Measurements from ENCODE around the gene LRBA.

The LRBA gene

GRCh38 chr4:150581641-150582051 is 433.4 kb downstream of the LRBA start:
- no peaks in the 10 kb centered on the region for H3K27me3 Mint-ChIP-seq (ENCODE audit: low read depth)
- no peaks in the 10 kb centered on the region for H3K4me1 Mint-ChIP-seq (ENCODE audit: low read depth)
- H3K4me3 Mint-ChIP-seq, result no peak overlapping the region
- H3K9me3 Mint-ChIP-seq, result no peaks in the 10 kb centered on the region
- no peak overlapping the region for H3K27ac Mint-ChIP-seq
- no peak for DNase-seq (ENCODE audit: low spot score)
- H3K36me3 Mint-ChIP-seq (ENCODE audit: low read depth), result peaks cover 23% of the 10 kb centered on the region

- Mint-ChIP-seq H3K36me3 (ENCODE audit: low read depth) (peaks cover 23% of the 10 kb centered on the region), H3K4me1 (ENCODE audit: low read depth) (no peaks in the 10 kb centered on the region), H3K27ac (no peak overlapping the region), H3K9me3 (no peaks in the 10 kb centered on the region), H3K4me3 (no peak overlapping the region), H3K27me3 (ENCODE audit: low read depth) (no peaks in the 10 kb centered on the region)
- DNase-seq (ENCODE audit: low spot score), result no peak
Observed at GRCh38 chr4:150581056-150581605, 434.0 kb downstream of the LRBA start.

GRCh38 chr4:150580306-150580705 is 434.8 kb downstream of the LRBA start:
- no peaks in the 10 kb centered on the region for H3K4me1 Mint-ChIP-seq (ENCODE audit: low read depth)
- H3K9me3 Mint-ChIP-seq, result no peaks in the 10 kb centered on the region
- H3K27ac Mint-ChIP-seq, result no peak overlapping the region
- no peak for DNase-seq (ENCODE audit: low spot score)
- no peak overlapping the region for H3K4me3 Mint-ChIP-seq
- no peaks in the 10 kb centered on the region for H3K27me3 Mint-ChIP-seq (ENCODE audit: low read depth)
- peaks cover 21% of the 10 kb centered on the region for H3K36me3 Mint-ChIP-seq (ENCODE audit: low read depth)

- Mint-ChIP-seq H3K4me3 (no peak overlapping the region), H3K4me1 (ENCODE audit: low read depth) (no peaks in the 10 kb centered on the region), H3K36me3 (ENCODE audit: low read depth) (peaks cover 21% of the 10 kb centered on the region), H3K27me3 (ENCODE audit: low read depth) (no peaks in the 10 kb centered on the region), H3K9me3 (no peaks in the 10 kb centered on the region), H3K27ac (no peak overlapping the region)
- no peak for DNase-seq (ENCODE audit: low spot score)
Observed at GRCh38 chr4:150579551-150580234, 435.4 kb downstream of the LRBA start.

- Mint-ChIP-seq H3K27me3 (ENCODE audit: low read depth) (no peaks in the 10 kb centered on the region), H3K4me3 (no peak overlapping the region), H3K4me1 (ENCODE audit: low read depth) (no peaks in the 10 kb centered on the region), H3K9me3 (no peaks in the 10 kb centered on the region), H3K27ac (no peak overlapping the region), H3K36me3 (ENCODE audit: low read depth) (peaks cover 19% of the 10 kb centered on the region)
- no peak for DNase-seq (ENCODE audit: low spot score)
Observed at GRCh38 chr4:150578745-150579501, 436.2 kb downstream of the LRBA start.

GRCh38 chr4:150577796-150578195 is 437.3 kb downstream of the LRBA start:
- no peak for DNase-seq (ENCODE audit: low spot score)
- Mint-ChIP-seq H3K4me3 (no peak overlapping the region), H3K36me3 (ENCODE audit: low read depth) (peaks cover 12% of the 10 kb centered on the region), H3K4me1 (ENCODE audit: low read depth) (peaks cover 4% of the 10 kb centered on the region), H3K27ac (no peak overlapping the region), H3K27me3 (ENCODE audit: low read depth) (no peaks in the 10 kb centered on the region), H3K9me3 (no peaks in the 10 kb centered on the region)

GRCh38 chr4:150574678-150575077 is 440.4 kb downstream of the LRBA start:
- Mint-ChIP-seq H3K4me3 (no peak overlapping the region), H3K27me3 (ENCODE audit: low read depth) (no peaks in the 10 kb centered on the region), H3K4me1 (ENCODE audit: low read depth) (peaks cover 4% of the 10 kb centered on the region), H3K9me3 (no peaks in the 10 kb centered on the region), H3K27ac (no peak overlapping the region), H3K36me3 (ENCODE audit: low read depth) (peaks cover 2% of the 10 kb centered on the region)
- DNase-seq (ENCODE audit: low spot score), result no peak

GRCh38 chr4:150573534-150573933 is 441.6 kb downstream of the LRBA start:
- Mint-ChIP-seq H3K4me3 (no peak overlapping the region), H3K9me3 (no peaks in the 10 kb centered on the region), H3K36me3 (ENCODE audit: low read depth) (no peaks in the 10 kb centered on the region), H3K4me1 (ENCODE audit: low read depth) (peaks cover 4% of the 10 kb centered on the region), H3K27me3 (ENCODE audit: low read depth) (no peaks in the 10 kb centered on the region), H3K27ac (no peak overlapping the region)
- no peak for DNase-seq (ENCODE audit: low spot score)

- DNase-seq (ENCODE audit: low spot score), result no peak
- Mint-ChIP-seq H3K36me3 (ENCODE audit: low read depth) (no peaks in the 10 kb centered on the region), H3K9me3 (no peaks in the 10 kb centered on the region), H3K27ac (no peak overlapping the region), H3K27me3 (ENCODE audit: low read depth) (no peaks in the 10 kb centered on the region), H3K4me3 (no peak overlapping the region), H3K4me1 (ENCODE audit: low read depth) (peaks cover 4% of the 10 kb centered on the region)
Observed at GRCh38 chr4:150572704-150573504, 442.2 kb downstream of the LRBA start.

- Mint-ChIP-seq H3K4me1 (ENCODE audit: low read depth) (peaks cover 4% of the 10 kb centered on the region), H3K9me3 (no peaks in the 10 kb centered on the region), H3K36me3 (ENCODE audit: low read depth) (no peaks in the 10 kb centered on the region), H3K27me3 (ENCODE audit: low read depth) (no peaks in the 10 kb centered on the region), H3K4me3 (no peak overlapping the region), H3K27ac (no peak overlapping the region)
- no peak for DNase-seq (ENCODE audit: low spot score)
Observed at GRCh38 chr4:150570862-150571261, 444.2 kb downstream of the LRBA start.

GRCh38 chr4:150569998-150570535 is 445.0 kb downstream of the LRBA start:
- no peak overlapping the region for H3K27ac Mint-ChIP-seq
- H3K9me3 Mint-ChIP-seq, result peaks cover under 1% of the 10 kb centered on the region
- no peak for DNase-seq (ENCODE audit: low spot score)
- H3K4me1 Mint-ChIP-seq (ENCODE audit: low read depth), result peaks cover 4% of the 10 kb centered on the region
- H3K27me3 Mint-ChIP-seq (ENCODE audit: low read depth), result no peaks in the 10 kb centered on the region
- H3K36me3 Mint-ChIP-seq (ENCODE audit: low read depth), result peaks cover under 1% of the 10 kb centered on the region
- H3K4me3 Mint-ChIP-seq, result no peak overlapping the region

GRCh38 chr4:150569384-150569987 is 445.6 kb downstream of the LRBA start:
- H3K36me3 Mint-ChIP-seq (ENCODE audit: low read depth), result peaks cover 3% of the 10 kb centered on the region
- H3K27me3 Mint-ChIP-seq (ENCODE audit: low read depth), result no peaks in the 10 kb centered on the region
- H3K27ac Mint-ChIP-seq, result no peak overlapping the region
- DNase-seq (ENCODE audit: low spot score), result no peak
- no peak overlapping the region for H3K4me3 Mint-ChIP-seq
- H3K9me3 Mint-ChIP-seq, result peaks cover 3% of the 10 kb centered on the region
- peaks cover 4% of the 10 kb centered on the region for H3K4me1 Mint-ChIP-seq (ENCODE audit: low read depth)

- no peak for DNase-seq (ENCODE audit: low spot score)
- H3K4me1 Mint-ChIP-seq (ENCODE audit: low read depth), result no peaks in the 10 kb centered on the region
- H3K9me3 Mint-ChIP-seq, result peaks cover 13% of the 10 kb centered on the region
- H3K4me3 Mint-ChIP-seq, result no peak overlapping the region
- H3K27me3 Mint-ChIP-seq (ENCODE audit: low read depth), result no peaks in the 10 kb centered on the region
- H3K36me3 Mint-ChIP-seq (ENCODE audit: low read depth), result peaks cover 6% of the 10 kb centered on the region
- no peak overlapping the region for H3K27ac Mint-ChIP-seq
Observed at GRCh38 chr4:150567070-150567469, 448.0 kb downstream of the LRBA start.
